GM21390 (cell line): ENCODE results near the gene PRKCD.

Experiments
- ATAC-seq: cut with Tn5 transposase; IDR thresholded peaks from one replicate; pipeline ENCODE4 v1.9.1; 2021; ENCODE audit not compliant: unreplicated experiment

The PRKCD gene

GRCh38 chr3:53230789-53231188, 69.8 kb downstream of the PRKCD start:
- no peak for ATAC-seq

DNA sequence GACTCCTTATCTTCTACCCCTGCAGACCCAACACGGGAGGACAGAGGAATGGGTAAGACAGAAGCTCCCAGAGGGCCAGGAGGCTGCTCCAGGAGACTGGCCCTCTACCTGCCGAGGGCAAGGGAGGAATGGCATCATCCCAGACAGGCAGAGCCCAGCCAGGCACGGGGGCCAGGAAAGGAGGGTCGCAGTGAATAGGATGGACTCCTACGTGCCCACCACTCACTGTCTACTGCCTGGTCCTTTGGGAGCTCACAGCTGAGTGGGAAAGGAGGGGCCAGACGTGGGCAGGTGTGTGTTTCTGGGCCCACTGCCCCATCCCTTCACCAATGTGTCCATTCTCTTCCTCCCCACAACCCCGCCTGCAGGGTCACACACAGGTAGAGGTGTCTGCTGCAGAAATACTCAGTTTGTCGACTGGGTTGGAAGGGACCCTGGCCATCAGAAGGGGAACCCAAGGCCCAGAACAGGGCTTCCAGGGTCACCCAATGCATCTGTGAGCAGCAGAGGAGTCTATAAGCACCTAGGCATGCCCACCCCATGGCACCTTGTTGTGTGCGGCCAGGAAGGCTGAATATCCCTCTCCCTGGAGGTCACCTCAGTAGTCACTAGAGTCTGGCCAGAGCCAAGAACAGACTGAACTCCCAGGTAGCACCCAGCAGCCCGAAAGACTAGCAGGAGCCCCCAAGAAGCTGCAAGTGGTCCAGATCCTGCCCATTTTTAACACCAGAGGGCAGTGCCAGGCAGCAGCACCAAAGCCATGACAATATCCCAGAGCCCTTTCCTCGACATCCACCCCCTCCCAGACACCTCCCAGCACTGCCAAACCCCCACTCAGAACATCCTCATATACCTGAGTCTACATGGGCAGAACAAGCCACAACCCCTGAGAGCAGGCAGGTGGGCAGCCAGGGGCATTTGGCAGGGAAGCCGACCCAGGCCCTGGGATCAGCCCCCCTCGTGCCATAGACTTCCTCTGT, 70.8 kb downstream of the PRKCD start:
- ATAC-seq: no peak

GRCh38 chr3:53232641-53233377, 71.8 kb downstream of the PRKCD start:
- ATAC-seq: no peak

DNA sequence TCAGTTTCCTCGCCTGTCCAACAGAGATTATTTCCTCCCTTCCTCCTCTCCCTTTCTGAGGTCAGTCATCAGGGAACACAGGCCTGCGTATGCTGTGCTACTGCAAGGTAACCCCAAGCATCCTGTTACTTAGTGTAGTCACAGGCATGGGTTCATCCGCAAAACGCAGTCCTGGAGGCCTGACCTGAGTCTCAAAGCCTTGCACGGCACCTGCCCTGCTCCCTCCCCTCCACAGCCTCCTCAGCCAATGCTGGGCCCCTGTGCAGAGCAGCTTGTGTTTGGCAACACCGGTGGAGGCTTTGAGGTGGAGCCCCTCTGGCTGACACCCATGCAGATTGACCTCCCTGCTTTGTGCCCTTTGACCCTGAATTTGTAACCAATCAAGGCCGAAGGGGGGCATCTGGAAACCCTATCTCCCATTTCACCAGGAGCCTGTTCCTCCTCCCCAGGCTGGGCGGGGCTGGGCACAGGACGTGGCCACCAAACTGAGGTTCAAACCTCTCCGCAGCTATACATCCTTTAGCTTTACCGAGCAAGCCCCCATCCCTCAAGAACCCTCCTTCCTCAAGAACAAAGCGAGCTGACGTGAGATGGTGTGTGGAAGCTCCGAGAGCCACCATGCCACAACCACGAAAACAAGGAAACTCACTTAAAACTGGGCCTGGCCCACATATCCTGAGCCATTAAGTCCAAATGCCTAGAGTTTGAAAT, 73.3 kb downstream of the PRKCD start:
- ATAC-seq: no peak

GRCh38 chr3:53234841-53235232, 73.8 kb downstream of the PRKCD start:
- ATAC-seq: no peak

GRCh38 chr3:53235545-53235944, 74.5 kb downstream of the PRKCD start:
- ATAC-seq: no peak

- no peak for ATAC-seq
Measured at GRCh38 chr3:53236112-53236841, 75.3 kb downstream of the PRKCD start.

DNA sequence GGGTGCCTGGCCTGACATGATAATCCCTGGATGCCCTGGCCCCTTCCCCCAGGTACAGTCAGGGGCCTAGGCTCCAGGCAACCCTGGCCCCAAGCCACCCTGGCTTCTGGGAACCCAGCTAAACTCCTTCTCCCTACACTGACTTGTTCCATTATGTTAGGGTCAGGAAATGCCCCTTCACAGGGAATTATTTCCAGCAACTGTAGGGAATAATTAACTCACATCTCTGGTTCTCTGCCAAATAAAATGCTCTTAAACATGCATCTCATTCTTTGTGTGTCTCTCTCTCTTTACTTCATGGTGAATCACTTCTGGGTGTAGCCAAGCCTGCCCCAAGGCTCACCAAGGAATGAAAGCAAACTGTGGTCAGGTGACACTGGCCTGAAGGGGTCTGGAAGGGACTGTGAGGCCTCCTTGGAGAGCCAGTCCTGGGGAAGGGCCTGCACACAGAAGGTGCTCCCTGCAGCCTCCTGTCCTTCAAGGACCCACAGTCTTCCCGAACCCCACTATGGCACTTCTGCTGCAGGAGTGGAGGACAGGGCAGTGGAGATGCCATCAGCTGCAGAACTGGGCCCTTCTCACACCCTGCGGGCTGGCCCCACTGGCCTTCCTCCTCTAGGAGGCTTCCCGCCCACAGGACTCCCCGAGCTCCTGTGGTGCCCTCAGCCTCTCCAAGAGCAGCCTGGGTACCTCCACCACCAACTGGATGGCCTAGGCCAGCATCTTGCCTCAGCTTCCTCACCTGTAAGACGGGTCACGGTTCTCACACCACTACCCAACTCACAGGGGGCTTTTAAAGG, 77.2 kb downstream of the PRKCD start:
- ATAC-seq: no peak

DNA sequence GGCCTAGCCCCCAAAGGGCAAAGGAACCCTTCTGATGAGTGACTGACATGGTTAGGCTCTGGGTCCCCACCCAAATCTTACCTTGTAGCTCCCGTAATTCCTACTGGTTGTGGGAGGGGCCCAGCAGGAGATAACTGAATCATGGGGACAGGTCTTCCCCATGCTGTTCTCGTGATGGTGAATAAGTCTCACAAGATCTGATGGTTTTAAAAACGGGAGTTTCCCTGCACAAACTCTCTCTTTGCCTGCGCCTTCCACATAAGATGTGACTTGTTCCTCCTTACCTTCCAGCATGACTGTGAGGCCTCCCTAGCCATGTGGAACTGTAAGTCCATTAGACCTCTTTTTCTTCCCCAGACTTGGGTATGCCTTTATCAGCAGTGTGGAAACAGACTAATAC, 77.9 kb downstream of the PRKCD start:
- ATAC-seq: no peak

DNA sequence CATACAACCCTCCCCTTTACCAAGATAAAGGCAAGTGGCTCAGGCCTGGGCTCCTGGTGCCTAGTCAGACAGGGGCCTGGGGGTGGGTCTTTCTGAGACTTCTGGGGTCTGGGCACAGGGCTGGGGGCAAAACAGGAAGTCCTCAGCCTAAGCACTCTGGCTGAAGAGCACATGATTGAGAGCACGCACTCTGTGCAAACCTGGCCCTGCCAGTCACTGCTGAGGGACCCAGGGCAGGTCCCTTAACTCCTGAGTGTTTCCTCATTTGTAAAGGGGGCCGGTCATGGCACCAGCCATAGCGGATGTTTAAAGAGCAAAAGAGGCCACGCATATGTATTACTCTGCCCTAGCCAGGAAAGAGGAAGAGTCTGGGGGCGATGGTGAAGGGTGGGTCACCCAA, 78.8 kb downstream of the PRKCD start:
- ATAC-seq: no peak

DNA sequence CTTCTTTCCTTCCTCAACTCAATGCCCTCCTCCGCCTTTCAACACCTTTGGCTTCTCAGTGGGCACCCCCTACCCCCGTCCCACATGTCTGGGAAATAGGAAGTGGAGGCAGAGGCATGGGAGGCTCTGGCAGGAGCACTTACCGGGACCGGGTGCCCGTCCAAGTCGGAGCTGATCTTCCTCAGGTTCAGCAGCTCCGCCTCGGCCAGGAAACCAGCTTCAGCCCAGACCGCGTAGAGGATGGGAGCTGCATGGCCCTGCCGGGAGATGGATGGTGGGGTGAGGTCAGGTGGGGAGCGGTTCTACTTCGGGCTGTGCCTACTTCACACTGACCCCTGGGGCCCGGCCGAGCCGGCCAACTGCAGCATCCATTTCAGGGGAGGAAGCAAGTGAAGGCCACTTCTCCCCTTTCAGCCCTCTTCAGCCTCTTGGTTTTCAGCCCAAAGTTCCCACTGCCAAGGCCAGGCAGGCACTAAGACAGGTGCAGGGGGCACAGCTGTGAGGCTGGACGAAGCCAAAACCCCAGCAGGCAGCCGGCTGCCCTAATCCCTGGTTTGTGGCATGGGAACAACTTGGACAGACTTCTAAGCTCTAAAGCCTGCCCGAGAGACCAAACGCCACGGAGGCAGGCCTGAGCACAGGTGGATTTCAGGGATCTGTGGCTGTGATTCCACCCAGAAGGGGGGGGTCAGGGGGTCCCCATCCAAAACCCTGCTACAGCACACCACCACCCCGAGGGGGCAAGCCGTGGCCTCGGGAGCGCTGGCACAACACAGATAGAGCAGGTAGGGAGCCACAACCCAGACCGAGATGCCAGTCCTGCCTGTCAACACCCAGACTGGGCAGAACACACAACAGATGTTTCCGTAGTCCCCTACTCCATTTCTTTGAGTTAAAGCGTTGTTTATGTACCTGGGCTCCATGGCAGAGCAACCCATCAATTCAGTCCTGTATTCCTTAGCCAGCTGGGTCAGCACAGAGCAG, 80.3 kb downstream of the PRKCD start:
- no peak for ATAC-seq

DNA sequence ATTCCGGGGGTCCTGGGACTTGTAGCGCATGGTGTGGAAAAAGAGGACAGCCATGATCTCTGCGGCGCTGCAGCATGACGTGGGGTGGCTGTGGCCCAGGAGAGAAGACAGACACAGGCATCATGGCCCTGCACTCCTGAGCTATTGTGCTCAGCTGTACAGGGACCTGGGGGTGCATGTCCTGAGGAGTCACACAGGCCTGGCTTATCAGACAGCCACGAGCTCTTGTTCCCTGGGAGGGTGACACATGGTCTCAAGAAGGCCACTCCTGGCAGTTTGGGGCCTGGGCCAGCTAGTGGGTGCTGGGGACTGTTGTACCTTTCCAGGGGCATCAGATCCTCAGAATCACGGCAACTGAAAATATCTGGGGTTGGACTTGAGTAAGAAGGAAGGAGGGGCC, 81.1 kb downstream of the PRKCD start:
- no peak for ATAC-seq
